Measurements from ENCODE around the gene PNRC2.

DNA sequence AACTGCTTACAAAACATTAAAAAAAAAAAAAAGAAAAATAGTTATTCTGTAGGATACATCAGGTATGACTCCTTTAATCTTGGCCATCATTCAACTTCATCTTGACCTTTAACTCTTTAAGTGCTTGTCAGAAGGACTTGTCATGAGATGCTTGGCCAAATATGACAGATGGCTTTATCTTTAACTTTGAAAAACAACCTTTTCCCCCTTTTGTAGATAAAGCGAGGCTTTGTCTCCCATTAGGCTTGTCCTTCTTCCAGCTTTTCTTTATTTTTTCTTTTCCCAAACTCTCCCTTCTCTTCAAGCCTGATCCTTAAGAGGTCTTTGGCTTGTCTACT, 18.2 kb downstream of the PNRC2 start:
- no peak for TF ChIP-seq POLR2A (IDR thresholded peaks at IDR 0.05; ENCODE audit: low read length)
- TF ChIP-seq GATA1 (IDR thresholded peaks at IDR 0.05; ENCODE audit: low read depth, low read length), result no peak

All from erythroblast (primary cell).